Coronary artery (tissue), 2 donors: ENCODE data around the gene KIF5C.

Experiments used
- DNase-seq: peaks from one replicate; pipeline ENCODE4 v3.0.0-alpha.2; 2017; ENCODE audit warnings: low spot score
- H3K27ac ChIP-seq, 2 donors: fragments of 200-600 bp; sonication (generic); one replicate each; pipeline ENCODE4 v1.5.1; 2016 to 2019
- H3K4me3 ChIP-seq: fragments of 200-600 bp; sonication (generic); 2 replicates; pipeline ENCODE4 v1.5.1; 2016; ENCODE audit warnings: mild to moderate bottlenecking, moderate library complexity
- TF ChIP-seq, protein P1 (sequence below): fragments of 200-600 bp; sonication (generic); IDR thresholded peaks from one replicate; pipeline ENCODE4 v1.5.1; 2019; ENCODE audit warnings: antibody characterized with exemption

Gene KIF5C

DNA sequence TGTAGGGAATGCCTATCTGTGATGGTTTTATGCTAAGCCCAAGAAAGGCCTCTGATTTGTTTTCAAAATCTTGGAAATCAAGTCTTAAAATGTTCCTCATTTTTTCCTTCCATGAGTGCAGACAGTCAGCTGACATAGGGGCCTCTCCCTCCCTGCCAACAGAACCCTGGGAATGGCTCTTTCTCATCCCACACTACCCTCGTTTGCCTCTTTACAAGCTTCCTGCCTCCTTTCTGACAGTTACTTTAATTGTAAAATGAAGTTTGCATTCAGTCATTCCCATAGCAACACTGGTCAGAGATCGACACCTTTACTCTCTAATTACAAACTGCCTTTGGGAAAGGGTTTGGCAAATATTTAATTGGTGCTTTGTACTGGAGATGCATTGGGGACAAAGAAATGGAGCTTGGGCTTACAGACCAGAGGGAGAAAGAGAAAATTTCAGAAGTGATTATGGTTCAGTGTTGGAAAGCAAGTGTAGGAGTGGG lies 25.4 kb downstream of the KIF5C start:
- DNase-seq = no peak
- TF ChIP-seq, protein P1, sequence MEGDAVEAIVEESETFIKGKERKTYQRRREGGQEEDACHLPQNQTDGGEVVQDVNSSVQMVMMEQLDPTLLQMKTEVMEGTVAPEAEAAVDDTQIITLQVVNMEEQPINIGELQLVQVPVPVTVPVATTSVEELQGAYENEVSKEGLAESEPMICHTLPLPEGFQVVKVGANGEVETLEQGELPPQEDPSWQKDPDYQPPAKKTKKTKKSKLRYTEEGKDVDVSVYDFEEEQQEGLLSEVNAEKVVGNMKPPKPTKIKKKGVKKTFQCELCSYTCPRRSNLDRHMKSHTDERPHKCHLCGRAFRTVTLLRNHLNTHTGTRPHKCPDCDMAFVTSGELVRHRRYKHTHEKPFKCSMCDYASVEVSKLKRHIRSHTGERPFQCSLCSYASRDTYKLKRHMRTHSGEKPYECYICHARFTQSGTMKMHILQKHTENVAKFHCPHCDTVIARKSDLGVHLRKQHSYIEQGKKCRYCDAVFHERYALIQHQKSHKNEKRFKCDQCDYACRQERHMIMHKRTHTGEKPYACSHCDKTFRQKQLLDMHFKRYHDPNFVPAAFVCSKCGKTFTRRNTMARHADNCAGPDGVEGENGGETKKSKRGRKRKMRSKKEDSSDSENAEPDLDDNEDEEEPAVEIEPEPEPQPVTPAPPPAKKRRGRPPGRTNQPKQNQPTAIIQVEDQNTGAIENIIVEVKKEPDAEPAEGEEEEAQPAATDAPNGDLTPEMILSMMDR = no peak
- Histone ChIP-seq H3K4me3 (no peak overlapping the region), H3K27ac (no peak overlapping the region)

- TF ChIP-seq, protein P1 = no peak
- Histone ChIP-seq H3K27ac (no peak overlapping the region), H3K4me3 (no peak overlapping the region)
- DNase-seq = no peak
Observed at GRCh38 chr2:148901142-148901541, 26.1 kb downstream of the KIF5C start.

DNA sequence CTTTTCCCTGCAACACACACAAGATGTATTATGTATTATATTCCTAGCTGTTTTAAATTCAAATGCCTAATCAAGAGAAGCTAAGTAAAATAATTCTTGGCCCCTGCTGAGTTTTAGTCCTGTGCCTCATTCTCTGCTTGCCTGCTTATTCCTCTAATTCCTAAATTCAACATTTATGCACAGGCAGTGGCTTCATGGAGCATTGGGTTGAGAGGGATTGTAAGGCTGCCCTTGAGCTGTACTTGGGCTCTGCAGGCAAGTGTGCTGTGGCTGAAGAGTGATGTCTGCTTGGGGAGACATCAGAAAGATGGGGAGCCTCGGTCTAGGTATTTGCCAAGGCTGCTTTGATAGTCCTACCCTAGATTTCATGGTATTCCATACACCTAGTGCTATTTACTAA lies 27.8 kb downstream of the KIF5C start:
- TF ChIP-seq, protein P1 = no peak
- DNase-seq = no peak
- Histone ChIP-seq H3K4me3 (no peak overlapping the region), H3K27ac (no peak overlapping the region)

DNA sequence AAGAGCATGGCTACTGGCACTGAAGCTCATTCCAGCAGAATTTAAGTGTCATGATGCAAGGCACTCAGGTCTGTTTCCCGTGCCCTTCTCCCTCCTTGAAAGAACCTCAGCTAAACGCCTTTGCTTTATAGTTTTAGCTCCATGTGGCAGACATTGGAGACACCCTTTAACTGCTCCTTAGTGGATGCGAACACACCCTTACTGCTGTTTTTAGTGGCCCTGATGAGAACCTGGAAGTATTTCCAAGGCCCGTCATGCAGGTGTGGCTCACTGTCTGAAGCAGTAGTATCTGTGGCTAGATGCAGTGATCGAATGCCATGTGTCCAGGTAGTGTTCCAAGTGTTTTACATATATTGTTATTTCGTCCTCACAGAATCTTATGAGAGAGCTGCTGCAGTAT lies 28.3 kb downstream of the KIF5C start:
- Histone ChIP-seq H3K4me3 (no peak overlapping the region), H3K27ac (no peak overlapping the region)
- no peak for DNase-seq
- TF ChIP-seq, protein P1 = no peak

GRCh38 chr2:148903979-148904378 lies 29.0 kb downstream of the KIF5C start:
- TF ChIP-seq, protein P1 = no peak
- H3K27ac ChIP-seq = no peak overlapping the region

GRCh38 chr2:148906124-148906523 lies 31.1 kb downstream of the KIF5C start:
- Histone ChIP-seq H3K27ac (no peak overlapping the region), H3K4me3 (no peak overlapping the region)
- TF ChIP-seq, protein P1 = no peak
- no peak for DNase-seq

More at GRCh38 chr2:148903979-148904378, 29.0 kb downstream of the KIF5C start:
- DNase-seq = no peak
- no peak overlapping the region for H3K4me3 ChIP-seq

DNA sequence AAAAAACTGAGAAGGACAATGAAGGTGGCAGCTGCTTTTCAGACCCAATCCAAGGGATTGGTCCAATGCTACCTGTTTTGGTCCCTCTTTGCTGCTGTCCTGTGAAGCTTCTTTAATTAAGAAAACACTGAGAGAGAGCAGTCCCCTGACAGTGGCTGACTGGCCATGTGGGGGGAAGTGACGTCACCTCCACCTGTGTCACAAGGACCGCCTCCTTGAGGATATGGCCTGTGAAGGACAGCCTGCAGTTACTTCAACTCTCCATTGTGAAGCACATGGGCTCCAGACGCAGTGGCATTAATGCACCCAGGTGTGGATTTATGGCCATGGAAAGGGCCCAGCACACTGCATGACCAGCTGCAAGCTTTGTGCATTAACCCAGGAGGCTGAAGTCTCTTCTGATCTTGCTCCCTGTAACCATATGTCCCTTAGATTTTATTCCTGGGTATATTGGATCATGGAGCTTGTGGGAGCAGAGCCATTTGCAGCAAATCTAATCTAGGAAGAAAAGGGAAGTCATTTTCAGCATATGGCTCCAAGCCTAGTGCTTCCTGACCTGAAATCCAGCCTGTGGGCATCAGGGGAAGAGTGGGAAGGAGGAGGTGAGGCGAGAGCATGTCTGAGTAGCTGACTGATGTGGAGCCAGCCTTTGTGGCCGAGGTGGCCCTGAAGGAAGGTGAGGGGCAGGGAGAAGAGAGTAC lies 32.2 kb downstream of the KIF5C start:
- TF ChIP-seq, protein P1 = no peak
- H3K27ac ChIP-seq = no peak overlapping the region
- H3K4me3 ChIP-seq = no peak overlapping the region
- DNase-seq = no peak
